Lower leg skin (tissue), 3 donors: ENCODE results near the gene CFAP299.

Experiments used
- POLR2A ChIP-seq, 2 donors: fragments of 450-650 bp; IDR thresholded peaks; one replicate each; pipeline ENCODE4 v1.6.1; 2016 to 2017; ENCODE audit warnings: antibody characterized with exemption in 2 of 2, mild to moderate bottlenecking in 1 of 2, moderate library complexity in 1 of 2
- TF ChIP-seq, protein P1 (sequence below), 3 donors: fragments of 450-650 bp; IDR thresholded peaks; one replicate each; pipeline ENCODE4 v1.5.1; 2016; ENCODE audit warnings: antibody characterized with exemption in 3 of 3, mild to moderate bottlenecking in 3 of 3, moderate library complexity in 2 of 3

DNA sequence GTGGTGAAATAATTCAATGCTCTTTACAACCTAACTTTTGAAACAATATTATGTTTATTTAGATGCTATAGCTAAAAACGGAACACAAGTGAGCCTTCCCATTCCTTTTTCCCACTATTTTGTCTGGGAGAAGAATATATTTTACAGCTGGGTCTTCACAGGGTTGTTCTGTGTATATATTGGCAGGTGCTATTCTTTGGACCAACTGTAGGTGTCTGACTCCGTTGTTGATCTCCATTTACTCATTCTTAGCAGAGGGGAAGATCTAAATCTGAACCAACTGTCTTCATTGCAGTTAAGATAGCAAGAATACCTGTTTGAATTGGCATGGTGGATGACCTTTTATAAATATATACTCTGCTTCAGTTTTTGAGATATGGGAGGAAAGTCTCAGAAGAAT is 257.4 kb downstream of the CFAP299 start:
- TF ChIP-seq, protein P1, sequence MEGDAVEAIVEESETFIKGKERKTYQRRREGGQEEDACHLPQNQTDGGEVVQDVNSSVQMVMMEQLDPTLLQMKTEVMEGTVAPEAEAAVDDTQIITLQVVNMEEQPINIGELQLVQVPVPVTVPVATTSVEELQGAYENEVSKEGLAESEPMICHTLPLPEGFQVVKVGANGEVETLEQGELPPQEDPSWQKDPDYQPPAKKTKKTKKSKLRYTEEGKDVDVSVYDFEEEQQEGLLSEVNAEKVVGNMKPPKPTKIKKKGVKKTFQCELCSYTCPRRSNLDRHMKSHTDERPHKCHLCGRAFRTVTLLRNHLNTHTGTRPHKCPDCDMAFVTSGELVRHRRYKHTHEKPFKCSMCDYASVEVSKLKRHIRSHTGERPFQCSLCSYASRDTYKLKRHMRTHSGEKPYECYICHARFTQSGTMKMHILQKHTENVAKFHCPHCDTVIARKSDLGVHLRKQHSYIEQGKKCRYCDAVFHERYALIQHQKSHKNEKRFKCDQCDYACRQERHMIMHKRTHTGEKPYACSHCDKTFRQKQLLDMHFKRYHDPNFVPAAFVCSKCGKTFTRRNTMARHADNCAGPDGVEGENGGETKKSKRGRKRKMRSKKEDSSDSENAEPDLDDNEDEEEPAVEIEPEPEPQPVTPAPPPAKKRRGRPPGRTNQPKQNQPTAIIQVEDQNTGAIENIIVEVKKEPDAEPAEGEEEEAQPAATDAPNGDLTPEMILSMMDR (IDR thresholded peaks at IDR 0.05): no peak
- no peak for TF ChIP-seq POLR2A (IDR thresholded peaks at IDR 0.05)
